SK-N-MC (cell line): ENCODE measurements around the gene MRGPRF.

ENCODE experiments used
- DNase-seq: peaks from one replicate; pipeline ENCODE4 v3.0.0-alpha.2; 2011; ENCODE audit warnings: low read depth, low spot score
- H3K27ac ChIP-seq: fragments of 200-600 bp; sonication (generic); 2 replicates; pipeline ENCODE4 v1.5.1; 2016; ENCODE audit warnings: mixed run types
- H3K36me3 ChIP-seq: fragments of 200-600 bp; sonication (generic); 2 replicates; pipeline ENCODE4 v1.6.1; 2017; ENCODE audit warnings: antibody characterized with exemption, low read length, mixed read lengths; ENCODE audit not compliant: insufficient read depth
- H3K4me3 ChIP-seq: fragments of 200-600 bp; sonication (generic); 2 replicates; pipeline ENCODE4 v1.5.1; 2016
- H3K9ac ChIP-seq: fragments of 200-600 bp; sonication (generic); 2 replicates; pipeline ENCODE4 v1.8.0; 2017; ENCODE audit warnings: mixed run types, mixed read lengths; ENCODE audit not compliant: insufficient read length
- H3K9me3 ChIP-seq: fragments of 200-600 bp; sonication (generic); 2 replicates; pipeline ENCODE4 v1.6.1; 2017; ENCODE audit warnings: low read depth, mild to moderate bottlenecking, antibody characterized with exemption, low read length, moderate library complexity, mixed read lengths
- EZH2 ChIP-seq: fragments of 200-600 bp; sonication (generic); IDR thresholded peaks from one replicate; pipeline ENCODE4 v1.6.1; 2017; ENCODE audit warnings: antibody characterized with exemption
- FOXP2 ChIP-seq: optimal IDR thresholded peaks from 2 replicates; pipeline ENCODE3; 2011; ENCODE audit warnings: mild to moderate bottlenecking, moderate library complexity; ENCODE audit not compliant: insufficient read depth; ENCODE audit errors: extremely low read length, control extremely low read depth
- POLR2AphosphoS5 ChIP-seq: IDR thresholded peaks from 2 replicates; pipeline ENCODE4 v1.6.1; 2012; ENCODE audit warnings: mild to moderate bottlenecking, low read depth, low read length, borderline replicate concordance

Gene MRGPRF

DNA sequence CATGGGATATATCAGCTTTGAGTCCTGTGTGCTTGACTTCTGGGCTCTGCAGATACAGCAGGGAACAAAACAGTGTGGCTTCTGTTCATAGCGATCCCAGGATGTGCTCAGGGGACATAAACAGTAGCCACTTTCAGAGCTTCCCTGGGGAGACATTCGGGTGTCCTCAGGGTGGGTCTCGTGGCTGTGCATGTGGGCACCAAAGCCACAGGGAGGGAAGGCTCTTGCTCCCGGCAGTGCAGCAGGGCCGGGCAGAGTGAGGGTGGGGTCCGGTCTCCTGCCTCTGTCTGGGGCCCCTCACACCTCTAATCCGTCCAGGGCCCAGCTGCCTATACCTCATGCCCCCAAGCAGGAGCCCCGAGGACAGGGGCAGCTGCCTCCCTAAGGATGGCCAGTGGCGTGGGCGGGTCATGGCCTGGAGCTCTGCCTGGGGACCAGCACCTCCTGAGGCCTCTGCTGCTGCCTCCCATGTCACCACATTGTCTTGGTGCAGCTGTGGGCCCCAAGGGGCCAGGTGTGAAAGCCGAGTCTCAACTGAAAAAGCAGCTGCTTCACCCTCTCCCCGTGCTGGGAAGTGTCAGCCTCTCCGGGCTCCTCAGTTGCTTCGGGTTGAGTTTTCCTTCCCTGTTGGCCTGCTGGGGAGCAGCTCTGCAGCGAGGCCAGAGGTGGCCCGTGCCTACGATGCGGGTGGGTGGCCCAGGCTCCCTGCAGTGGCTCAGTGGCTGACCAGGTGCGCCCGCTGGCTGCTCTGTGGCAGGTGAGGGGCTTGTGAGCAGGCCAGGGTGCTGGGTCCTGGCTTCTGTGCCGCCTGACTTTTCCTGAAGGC is 39.5 kb upstream of the MRGPRF start:
- TF ChIP-seq FOXP2: no peak
- TF ChIP-seq EZH2: no peak
- TF ChIP-seq POLR2AphosphoS5: no peak
- no peak overlapping the region for H3K9ac ChIP-seq
- H3K9me3 ChIP-seq: no peaks in the 10 kb centered on the region
- DNase-seq: no peak
- no peak overlapping the region for H3K27ac ChIP-seq
- H3K4me3 ChIP-seq: no peak overlapping the region
- peaks cover 8% of the 10 kb centered on the region; the same call in 1 of the 2 replicates for H3K36me3 ChIP-seq

DNA sequence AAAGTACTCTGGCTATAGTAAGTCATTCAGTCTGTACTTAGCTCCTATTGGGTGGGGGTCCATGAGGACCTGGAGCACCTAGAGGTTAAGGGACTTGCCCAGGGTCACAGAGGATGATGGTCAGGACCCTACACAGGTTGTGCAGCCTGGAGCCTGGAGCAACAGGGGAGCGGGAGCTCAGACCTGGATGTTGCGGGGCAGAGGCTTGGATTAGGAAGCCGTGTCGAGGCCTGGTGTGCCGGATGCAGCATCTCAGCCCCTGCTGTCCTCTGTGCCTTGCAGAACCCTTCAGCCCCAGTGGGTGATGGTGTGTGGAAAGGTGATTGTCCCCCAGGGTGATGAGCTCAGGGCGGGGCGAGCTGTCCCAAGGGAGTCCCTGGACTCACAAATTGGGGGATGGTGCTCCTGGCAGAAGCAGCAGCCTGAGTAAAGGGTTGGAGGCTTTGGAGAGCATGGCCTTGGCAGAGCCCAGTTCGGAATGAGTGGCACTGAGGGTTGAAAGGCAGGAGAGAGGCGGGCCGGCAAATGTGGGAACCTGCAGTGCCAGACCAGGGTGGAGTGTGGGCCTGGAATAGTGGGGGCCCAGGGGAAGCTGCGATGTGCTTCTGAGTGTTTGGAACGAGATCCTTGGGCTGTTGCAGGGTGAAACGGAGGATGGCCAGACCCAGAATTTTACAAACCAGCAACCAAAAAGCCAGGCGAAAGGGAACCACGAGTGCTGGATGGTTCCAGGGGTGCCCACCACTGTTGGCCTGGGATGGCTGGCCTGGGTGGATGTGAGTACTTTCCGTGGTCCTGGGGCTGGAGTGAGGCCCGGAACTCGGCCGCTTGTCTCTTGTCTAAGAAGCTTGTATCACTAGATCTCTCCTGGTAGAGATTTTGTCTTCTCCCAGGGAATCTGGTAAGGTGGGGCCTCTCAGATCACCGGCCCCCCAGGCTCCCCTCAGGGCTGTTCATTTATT is 38.6 kb upstream of the MRGPRF start:
- no peak for DNase-seq
- Histone ChIP-seq H3K27ac (peak overlapping the region; percentile 42), H3K9me3 (no peaks in the 10 kb centered on the region), H3K9ac (peak overlapping the region; percentile 39), H3K4me3 (peak overlapping the region; percentile 38; the same call in 1 of the 2 replicates), H3K36me3 (peaks cover 8% of the 10 kb centered on the region; the same call in 1 of the 2 replicates)
- TF ChIP-seq EZH2: no peak
- no peak for TF ChIP-seq FOXP2
- no peak for TF ChIP-seq POLR2AphosphoS5

DNA sequence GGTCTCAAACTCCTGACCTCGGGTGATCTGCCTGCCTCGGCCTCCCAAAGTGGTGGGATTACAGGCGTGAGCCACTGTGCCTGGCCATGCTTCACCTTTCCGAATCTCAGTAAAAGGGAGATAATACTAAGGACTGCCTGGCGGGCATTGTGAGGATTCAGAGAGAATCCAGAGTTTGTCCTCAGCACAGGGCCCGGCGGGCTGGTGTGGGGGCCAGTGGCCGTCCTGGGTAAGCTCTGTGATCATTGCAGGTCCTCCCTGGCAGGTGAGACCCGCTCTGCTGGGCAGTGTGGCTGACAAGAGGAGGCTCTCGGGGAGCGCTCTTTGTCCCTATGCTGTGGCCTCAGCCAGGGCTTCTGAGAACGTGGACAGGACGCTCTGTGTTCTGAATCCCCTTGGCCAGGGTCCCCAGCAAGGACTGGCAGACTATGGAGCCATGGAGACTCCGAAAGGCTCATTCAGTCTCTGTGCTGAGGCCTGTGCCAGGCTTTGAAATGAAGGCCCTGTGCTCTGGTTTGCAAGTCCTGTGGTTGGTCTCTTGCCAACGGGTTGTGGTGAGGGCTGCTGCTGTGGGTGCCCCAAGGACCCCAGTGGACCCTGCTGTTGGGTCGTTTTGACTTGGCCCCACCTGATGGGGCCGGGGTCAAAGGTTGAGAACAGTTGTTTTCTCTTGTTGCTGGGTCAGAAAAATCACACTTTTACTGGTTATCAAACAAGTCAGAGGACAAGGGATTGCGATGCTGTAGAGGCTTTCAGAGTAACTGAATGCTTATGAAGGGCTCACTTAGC is 37.7 kb upstream of the MRGPRF start:
- Histone ChIP-seq H3K9me3 (no peaks in the 10 kb centered on the region), H3K4me3 (peak overlapping the region; percentile 38), H3K9ac (peak overlapping the region; percentile 39), H3K36me3 (peaks cover 8% of the 10 kb centered on the region; the same call in 1 of the 2 replicates), H3K27ac (peak overlapping the region; percentile 42)
- no peak for DNase-seq
- TF ChIP-seq EZH2: no peak
- no peak for TF ChIP-seq FOXP2
- no peak for TF ChIP-seq POLR2AphosphoS5

GRCh38 chr11:69049490-69049867 is 36.4 kb upstream of the MRGPRF start:
- peak overlapping the region; percentile 68 for H3K27ac ChIP-seq
- no peak for DNase-seq

DNA sequence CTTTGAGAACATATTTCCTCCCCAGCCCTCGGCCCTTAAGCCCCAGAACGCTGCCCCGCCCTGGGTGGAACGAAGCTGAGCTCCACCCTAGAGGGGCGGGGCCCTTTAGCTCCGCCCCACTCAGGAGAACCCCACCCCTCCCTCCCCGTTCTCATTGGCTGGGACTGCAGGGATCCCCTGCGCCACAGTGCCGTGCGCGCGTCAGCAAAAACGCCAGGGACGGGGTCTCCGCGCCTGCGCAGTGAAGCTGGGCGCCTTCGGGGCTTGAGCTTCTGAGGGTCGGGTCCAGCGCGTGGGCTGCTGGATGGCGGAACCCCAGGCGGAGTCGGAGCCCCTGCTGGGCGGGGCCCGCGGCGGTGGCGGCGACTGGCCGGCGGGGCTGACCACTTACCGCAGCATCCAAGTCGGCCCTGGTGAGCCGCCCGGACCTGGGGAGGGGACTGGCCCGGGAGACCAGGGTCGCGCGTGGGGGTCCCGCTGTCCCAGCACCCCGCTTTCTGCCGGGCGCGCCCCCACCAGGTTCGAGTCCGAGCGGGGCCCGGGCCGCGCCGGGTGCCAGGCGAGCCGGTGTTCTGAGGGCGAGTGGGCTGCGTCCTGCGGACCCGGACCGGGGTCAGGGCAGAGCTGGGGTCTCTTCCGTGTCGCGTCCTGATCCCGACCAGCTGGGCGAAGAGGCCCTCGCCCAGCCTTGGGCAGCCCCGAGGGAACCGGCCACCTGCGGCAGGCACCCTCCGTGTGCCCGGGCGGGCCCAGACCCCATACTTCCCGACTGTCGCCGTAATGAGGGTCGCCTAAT is 35.8 kb upstream of the MRGPRF start, which contains the start of gene TPCN2:
Gene TPCN2, plus strand, starts transcription at position 239 of the 796 bp plus-strand sequence. Its CDS starts 66 bp downstream, at position 305.
- Histone ChIP-seq H3K36me3 (no peaks in the 10 kb centered on the region; the same call in 1 of the 2 replicates), H3K4me3 (peak within 1 kb of the TSS; percentile 96), H3K9ac (peak within 1 kb of the TSS; percentile 97), H3K9me3 (no peaks in the 10 kb centered on the region), H3K27ac (peak within 1 kb of the TSS; percentile 80)
- TF ChIP-seq EZH2 (no peak), FOXP2 (peak; percentile 45), POLR2AphosphoS5 (peak; percentile 94)
- DNase-seq: peak; percentile 85

More at GRCh38 chr11:69049490-69049867, 36.4 kb upstream of the MRGPRF start:
- no peak for TF ChIP-seq POLR2AphosphoS5
- no peak for TF ChIP-seq FOXP2
- TF ChIP-seq EZH2: no peak
- H3K36me3 ChIP-seq: peaks cover 2% of the 10 kb centered on the region; the same call in 1 of the 2 replicates
- H3K9ac ChIP-seq: peak overlapping the region; percentile 97
- no peaks in the 10 kb centered on the region for H3K9me3 ChIP-seq
- H3K4me3 ChIP-seq: peak overlapping the region; percentile 96

DNA sequence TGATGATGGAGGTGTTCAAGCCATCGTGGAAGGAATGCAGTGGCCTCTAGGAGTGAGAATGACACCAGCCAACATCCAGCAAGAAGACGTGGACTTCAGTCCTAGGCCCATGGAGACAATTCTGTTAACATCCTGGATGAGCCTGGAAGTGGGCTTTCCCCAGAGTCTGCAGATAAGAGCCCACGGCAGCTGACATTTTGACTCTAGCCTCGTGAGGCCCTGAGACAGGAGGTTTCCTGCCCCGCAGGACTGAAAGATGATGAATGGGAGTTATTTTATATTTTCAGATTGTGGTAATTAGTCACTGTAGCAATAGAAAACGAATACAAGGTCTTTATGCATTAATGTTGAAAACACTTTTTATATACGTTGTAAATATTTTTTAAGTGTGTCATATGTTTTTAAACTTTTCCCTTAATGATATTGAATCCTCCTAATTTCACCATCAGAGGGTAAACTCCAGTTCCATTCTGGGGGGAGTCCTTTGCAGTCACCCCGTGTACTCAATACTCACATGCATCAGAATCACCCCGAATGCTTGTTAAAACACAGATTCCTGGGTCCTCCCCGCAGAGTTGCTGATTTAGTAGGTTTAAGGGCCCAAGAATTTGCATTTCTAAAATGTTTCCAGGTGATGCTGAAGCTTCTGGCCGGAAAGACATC is 35.1 kb upstream of the MRGPRF start:
- Histone ChIP-seq H3K36me3 (no peaks in the 10 kb centered on the region), H3K4me3 (peak overlapping the region; percentile 96), H3K9me3 (no peaks in the 10 kb centered on the region), H3K27ac (peak overlapping the region; percentile 80), H3K9ac (peak overlapping the region; percentile 20)
- TF ChIP-seq POLR2AphosphoS5 (no peak), EZH2 (no peak), FOXP2 (no peak)
- DNase-seq: no peak
